Activated CD8-positive, alpha-beta memory T cell treated with anti-CD3 and anti-CD28 coated beads, Interleukin-2, amount 50 U/mL, for 1 hour (primary cell): ENCODE data around the gene KIF4B.

Experiments
- DNase-seq: peaks from one replicate; pipeline ENCODE4 v3.0.0-alpha.2; 2020; ENCODE audit errors: extremely low read depth

Gene KIF4B

DNA sequence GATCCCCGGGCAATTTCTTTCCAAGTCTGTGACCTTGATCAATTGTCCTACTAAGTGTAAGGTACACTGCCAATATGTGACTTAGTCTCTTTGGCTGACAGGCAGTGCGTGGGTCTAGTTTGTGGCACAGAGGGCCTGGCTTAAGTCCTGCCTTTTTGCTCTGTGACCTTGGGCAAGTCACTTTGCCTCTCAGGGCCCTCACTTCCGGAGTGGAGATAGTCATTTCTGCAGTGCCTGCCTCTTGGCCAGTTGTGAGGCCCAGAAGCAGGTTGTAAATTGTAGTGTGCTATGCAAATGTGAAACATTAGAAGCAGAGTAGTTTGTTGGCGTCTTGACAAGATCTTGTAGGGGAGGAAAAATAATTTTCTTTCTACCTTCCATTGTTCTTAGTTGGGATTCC is 39.0 kb downstream of the KIF4B start:
- DNase-seq = no peak

DNA sequence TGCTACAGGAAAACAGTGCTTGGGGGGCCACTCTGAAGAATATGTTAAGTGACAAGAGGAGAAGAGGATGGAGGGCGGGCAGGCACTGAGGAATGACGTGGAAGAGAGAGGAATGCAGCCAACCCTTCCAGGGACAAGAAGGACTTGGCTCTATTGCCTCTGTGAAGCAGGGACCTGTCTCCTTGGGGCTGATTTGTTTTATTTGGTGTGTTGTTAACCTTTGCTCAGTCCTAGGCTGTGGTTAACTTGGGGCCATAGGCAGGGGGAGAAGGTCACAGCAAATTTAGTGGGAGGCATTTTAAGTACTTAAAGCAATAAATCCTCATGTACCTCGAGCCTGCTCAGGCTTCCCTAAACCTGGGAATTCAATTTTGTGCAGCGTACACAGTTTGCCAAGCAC is 39.9 kb downstream of the KIF4B start:
- no peak for DNase-seq

DNA sequence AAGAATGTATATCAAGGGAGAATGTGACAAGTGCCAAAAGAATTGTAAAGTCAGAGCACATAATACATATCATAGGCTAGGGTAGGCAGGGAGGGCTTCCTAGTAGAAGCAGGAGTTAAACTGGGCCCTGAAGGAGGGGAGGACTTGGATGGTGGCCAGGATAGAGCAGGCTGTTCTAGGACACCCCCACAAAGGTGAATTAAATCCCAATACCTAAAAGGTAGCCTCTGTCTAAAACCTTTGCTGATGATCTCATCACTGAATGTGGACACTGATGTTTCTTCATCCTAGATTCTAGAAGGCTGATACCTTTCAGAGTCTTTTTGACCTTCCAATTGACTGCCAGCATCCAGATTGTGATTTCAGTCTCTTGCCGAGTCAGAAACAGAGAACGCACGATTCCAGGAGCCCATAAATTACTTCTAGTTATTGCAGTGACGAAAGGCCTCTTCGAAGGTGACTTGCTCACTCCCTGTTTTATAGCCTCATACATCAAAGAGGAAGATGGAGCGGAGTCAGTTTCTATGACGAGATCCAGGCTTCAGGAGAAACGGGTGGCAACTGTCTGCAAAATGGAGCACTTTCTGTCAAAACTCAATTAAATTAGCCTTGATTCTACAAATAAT is 43.2 kb downstream of the KIF4B start:
- no peak for DNase-seq

DNA sequence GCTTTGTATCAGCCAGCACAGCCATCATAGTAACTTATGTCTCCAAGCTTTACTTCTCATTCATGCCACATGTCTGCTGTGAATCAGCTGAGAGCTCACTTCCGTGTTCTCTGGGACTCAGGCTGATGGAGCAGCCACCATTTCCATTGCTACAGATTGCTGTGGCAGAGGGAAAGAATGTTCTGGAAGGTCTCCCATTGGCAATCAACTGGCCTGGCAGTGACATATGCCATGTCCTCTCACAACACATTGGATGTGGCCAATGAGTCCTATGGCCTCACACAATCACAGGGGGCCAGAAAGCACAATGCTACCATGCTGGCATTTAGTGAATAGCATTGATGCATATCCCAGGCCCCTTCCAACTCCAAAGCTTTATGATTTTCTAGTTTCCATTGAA is 44.1 kb downstream of the KIF4B start:
- DNase-seq = no peak

DNA sequence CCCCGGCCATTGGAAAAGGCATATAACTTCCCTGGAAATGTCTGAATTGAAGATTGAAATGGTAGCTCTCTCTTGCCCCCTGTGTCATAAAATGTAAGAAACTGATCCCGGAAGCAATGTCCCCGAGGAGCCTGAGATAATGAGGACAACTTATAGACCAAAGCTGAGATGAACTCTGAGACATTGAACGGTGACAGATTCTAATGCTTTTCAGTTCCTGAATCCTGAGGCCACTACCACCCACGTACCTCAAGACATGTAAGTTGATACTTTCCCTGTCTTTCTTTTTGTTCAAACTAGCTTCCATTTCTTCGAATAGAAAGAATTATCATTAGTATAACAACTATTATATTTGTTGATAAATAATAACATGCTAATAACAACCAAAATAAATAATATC is 51.0 kb downstream of the KIF4B start:
- DNase-seq = no peak

DNA sequence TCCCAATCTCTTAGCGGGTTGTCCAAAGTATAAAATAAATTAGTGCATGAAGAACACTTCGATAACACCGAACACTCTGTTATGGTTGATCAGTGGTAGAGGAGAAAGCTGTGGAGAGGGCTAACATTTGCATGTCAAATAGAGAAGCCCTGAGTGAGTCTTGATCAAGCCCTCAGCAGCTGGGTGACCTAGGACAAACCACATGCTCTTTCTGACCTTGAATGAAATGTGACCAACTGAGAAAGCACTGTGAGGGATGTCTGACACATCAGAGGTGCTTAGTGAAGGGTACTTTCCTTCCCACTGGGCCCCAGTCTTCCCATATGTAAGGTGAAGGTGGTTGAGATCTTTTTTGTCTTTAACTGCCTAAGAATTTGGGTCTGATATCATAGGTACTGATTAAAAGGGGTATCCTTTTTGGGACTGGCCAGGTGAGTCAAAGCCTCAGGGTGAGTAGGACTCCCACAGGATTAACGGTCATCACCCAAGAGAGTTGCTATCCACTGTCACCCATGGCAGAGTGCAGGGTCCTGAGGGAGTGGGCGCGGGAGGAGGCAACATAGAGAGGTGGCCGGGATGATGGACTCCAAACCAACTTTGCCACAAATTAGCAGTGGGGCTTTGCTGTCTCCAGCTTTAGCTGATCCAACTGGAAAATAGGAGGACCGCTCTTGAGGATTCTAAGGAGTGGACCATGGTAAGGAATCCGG is 53.5 kb downstream of the KIF4B start:
- DNase-seq = no peak
